Activated CD4-positive, alpha-beta memory T cell treated with anti-CD3 and anti-CD28 coated beads, Interleukin-2, amount 10 ng/mL, durations not matched to agents 7 days and 5 days (primary cell): Measurements from ENCODE around the gene FER. TPM values are rescaled to one million over a fixed set of nuclear protein-coding genes. Genes with fewer than 3 reads are reported as not detected.
"Not testable (repeated sequence)": the region's sequence is repeated elsewhere in the genome, so short reads cannot be mapped to it uniquely, and the experiment has no call there.

ENCODE experiments used
- CTCF ChIA-PET: fragments of 350-600 bp; sonication (Branson Sonifier 250); formaldehyde crosslinking; loops from one replicate; lab custom pipeline; 2021; ENCODE audit warnings: antibody characterized with exemption, inconsistent platforms; lab: Charles Lee
- POLR2A ChIA-PET: fragments of 350-600 bp; sonication (Branson Sonifier 250); formaldehyde crosslinking; loops from one replicate; lab custom pipeline; 2021; ENCODE audit warnings: antibody characterized with exemption; lab: Charles Lee
- DNase-seq: peaks from one replicate; pipeline ENCODE4 v3.0.0-alpha.2; 2020
- H3K27ac Mint-ChIP-seq: one replicate; pipeline ENCODE4 v1.8.0; 2021; ENCODE audit warnings: mild to moderate bottlenecking, mixed read lengths
- H3K27me3 Mint-ChIP-seq: one replicate; pipeline ENCODE4 v1.8.0; 2021; ENCODE audit warnings: mixed read lengths
- H3K36me3 Mint-ChIP-seq: one replicate; pipeline ENCODE4 v1.8.0; 2021; ENCODE audit warnings: low read depth, mixed read lengths
- H3K4me1 Mint-ChIP-seq: one replicate; pipeline ENCODE4 v1.8.0; 2021; ENCODE audit warnings: mixed read lengths
- H3K4me3 Mint-ChIP-seq: one replicate; pipeline ENCODE4 v1.8.0; 2021; ENCODE audit warnings: mild to moderate bottlenecking, mixed read lengths
- H3K9me3 Mint-ChIP-seq: one replicate; pipeline ENCODE4 v1.8.0; 2021; ENCODE audit warnings: mixed read lengths
- total RNA-seq, 2 experiments: library from RNA; stranded (reverse); gene quantifications; one replicate each; pipeline ENCODE4 v1.2.3, GENCODE V29; 2021

Gene FER
- total RNA-seq, 2 experiments from 2014 or later = 6.0 to 7.8 TPM

- Mint-ChIP-seq H3K4me3 (no peak overlapping the region), H3K4me1 (peaks cover 4% of the 10 kb centered on the region), H3K9me3 (no peaks in the 10 kb centered on the region), H3K27me3 (peaks cover 8% of the 10 kb centered on the region), H3K36me3 (no peaks in the 10 kb centered on the region), H3K27ac (no peak overlapping the region)
- ChIA-PET CTCF (no interaction called here), POLR2A (interaction anchor here (0.9 kb wide), 1 partner anchor 25 kb away, joined by 3 read pairs; no protein-coding TSS in a partner anchor)
- DNase-seq = no peak
These were observed 5.6 kb downstream of the FER start for GRCh38 chr5:108753331-108753730.

- CTCF ChIA-PET = no interaction called here
- Mint-ChIP-seq H3K27ac (no peak overlapping the region), H3K9me3 (no peaks in the 10 kb centered on the region), H3K4me3 (no peak overlapping the region), H3K4me1 (peaks cover 4% of the 10 kb centered on the region), H3K27me3 (peaks cover 8% of the 10 kb centered on the region), H3K36me3 (no peaks in the 10 kb centered on the region)
- POLR2A ChIA-PET = interaction anchor here (1.1 kb wide), 1 partner anchor 26 kb away, joined by 3 read pairs; no protein-coding TSS in a partner anchor
- DNase-seq = no peak
These were observed 6.2 kb downstream of the FER start for GRCh38 chr5:108753877-108754276.

- Mint-ChIP-seq H3K27me3 (no peaks in the 10 kb centered on the region), H3K4me3 (no peak overlapping the region), H3K9me3 (no peaks in the 10 kb centered on the region), H3K36me3 (peaks cover 4% of the 10 kb centered on the region), H3K4me1 (peaks cover 5% of the 10 kb centered on the region), H3K27ac (no peak overlapping the region)
- CTCF ChIA-PET = no interaction called here
- no peak for DNase-seq
- POLR2A ChIA-PET = interaction anchor here (1.6 kb wide), 1 partner anchor 32 kb away, joined by 3 read pairs; no protein-coding TSS in a partner anchor
These were observed 12.8 kb downstream of the FER start for GRCh38 chr5:108760512-108760911.

- Mint-ChIP-seq H3K4me1 (peaks cover 6% of the 10 kb centered on the region), H3K36me3 (peaks cover 4% of the 10 kb centered on the region), H3K9me3 (no peaks in the 10 kb centered on the region), H3K27ac (no peak overlapping the region), H3K4me3 (no peak overlapping the region), H3K27me3 (no peaks in the 10 kb centered on the region)
- ChIA-PET POLR2A (no interaction called here), CTCF (no interaction called here)
- no peak for DNase-seq
These were observed 15.0 kb downstream of the FER start for GRCh38 chr5:108762660-108763059.

- Mint-ChIP-seq H3K36me3 (peaks cover 4% of the 10 kb centered on the region), H3K27me3 (no peaks in the 10 kb centered on the region), H3K9me3 (no peaks in the 10 kb centered on the region), H3K4me1 (peaks cover 6% of the 10 kb centered on the region), H3K27ac (no peak overlapping the region), H3K4me3 (no peak overlapping the region)
- no peak for DNase-seq
- ChIA-PET POLR2A (no interaction called here), CTCF (no interaction called here)
These were observed 15.7 kb downstream of the FER start for GRCh38 chr5:108763222-108763916.

- H3K4me1 Mint-ChIP-seq = peaks cover 12% of the 10 kb centered on the region
- no peak overlapping the region for H3K27ac Mint-ChIP-seq
- H3K4me3 Mint-ChIP-seq = no peak overlapping the region
- no peak for DNase-seq
- H3K9me3 Mint-ChIP-seq = no peaks in the 10 kb centered on the region
- CTCF ChIA-PET = no interaction called here
- POLR2A ChIA-PET = no interaction called here
- peaks cover 2% of the 10 kb centered on the region for H3K36me3 Mint-ChIP-seq
- no peaks in the 10 kb centered on the region for H3K27me3 Mint-ChIP-seq
These were observed 17.9 kb downstream of the FER start for GRCh38 chr5:108765647-108766046.

GRCh38 chr5:108766916-108767315, 19.2 kb downstream of the FER start:
- H3K27me3 Mint-ChIP-seq, POLR2A ChIA-PET, DNase-seq, H3K4me3 Mint-ChIP-seq, H3K9me3 Mint-ChIP-seq, CTCF ChIA-PET, H3K36me3 Mint-ChIP-seq, H3K27ac Mint-ChIP-seq: not testable (repeated sequence)
- peaks cover 12% of the 10 kb centered on the region for H3K4me1 Mint-ChIP-seq

- H3K36me3 Mint-ChIP-seq = peaks cover 8% of the 10 kb centered on the region
- CTCF ChIA-PET = no interaction called here
- no peak overlapping the region for H3K27ac Mint-ChIP-seq
- no peaks in the 10 kb centered on the region for H3K27me3 Mint-ChIP-seq
- POLR2A ChIA-PET = no interaction called here
- H3K4me1 Mint-ChIP-seq = peaks cover 8% of the 10 kb centered on the region
- H3K4me3 Mint-ChIP-seq = no peak overlapping the region
- peaks cover 4% of the 10 kb centered on the region for H3K9me3 Mint-ChIP-seq
- DNase-seq = no peak
These were observed 21.7 kb downstream of the FER start for GRCh38 chr5:108769352-108769751.

- DNase-seq = no peak
- POLR2A ChIA-PET = no interaction called here
- H3K4me3 Mint-ChIP-seq = no peak overlapping the region
- peaks cover 11% of the 10 kb centered on the region for H3K36me3 Mint-ChIP-seq
- CTCF ChIA-PET = no interaction called here
- peaks cover 8% of the 10 kb centered on the region for H3K9me3 Mint-ChIP-seq
- H3K4me1 Mint-ChIP-seq = peaks cover 7% of the 10 kb centered on the region
- no peak overlapping the region for H3K27ac Mint-ChIP-seq
- H3K27me3 Mint-ChIP-seq = no peaks in the 10 kb centered on the region
These were observed 24.9 kb downstream of the FER start for GRCh38 chr5:108772626-108773025.

- Mint-ChIP-seq H3K9me3 (peaks cover 11% of the 10 kb centered on the region), H3K4me3 (no peak overlapping the region), H3K36me3 (peaks cover 11% of the 10 kb centered on the region), H3K27me3 (no peaks in the 10 kb centered on the region), H3K27ac (no peak overlapping the region), H3K4me1 (peaks cover 6% of the 10 kb centered on the region)
- no peak for DNase-seq
- CTCF ChIA-PET = no interaction called here
- POLR2A ChIA-PET = no interaction called here
These were observed 25.6 kb downstream of the FER start for GRCh38 chr5:108773330-108773729.

GRCh38 chr5:108774079-108774478, 26.4 kb downstream of the FER start:
- peaks cover 11% of the 10 kb centered on the region for H3K9me3 Mint-ChIP-seq
- CTCF ChIA-PET, H3K4me3 Mint-ChIP-seq, H3K27ac Mint-ChIP-seq, H3K4me1 Mint-ChIP-seq, DNase-seq, H3K27me3 Mint-ChIP-seq, POLR2A ChIA-PET: not testable (repeated sequence)
- H3K36me3 Mint-ChIP-seq = peaks cover 11% of the 10 kb centered on the region

GRCh38 chr5:108777582-108777981, 29.9 kb downstream of the FER start:
- CTCF ChIA-PET, POLR2A ChIA-PET, H3K27ac Mint-ChIP-seq, H3K4me1 Mint-ChIP-seq, H3K4me3 Mint-ChIP-seq, DNase-seq, H3K27me3 Mint-ChIP-seq, H3K36me3 Mint-ChIP-seq: not testable (repeated sequence)
- peaks cover 11% of the 10 kb centered on the region for H3K9me3 Mint-ChIP-seq

- H3K4me3 Mint-ChIP-seq, DNase-seq, H3K4me1 Mint-ChIP-seq, H3K27ac Mint-ChIP-seq, H3K27me3 Mint-ChIP-seq, CTCF ChIA-PET, POLR2A ChIA-PET: not testable (repeated sequence)
- peaks cover 10% of the 10 kb centered on the region for H3K36me3 Mint-ChIP-seq
- H3K9me3 Mint-ChIP-seq = peaks cover 12% of the 10 kb centered on the region
These were observed 36.9 kb downstream of the FER start for GRCh38 chr5:108784577-108784976.
